HPDE6-E6E7 (cell line): ENCODE results near the gene TMEM164.

ENCODE experiments used
- DNase-seq: peaks from one replicate; pipeline ENCODE4 v3.0.0; 2011; ENCODE audit warnings: missing footprints; ENCODE audit errors: extremely low spot score

The TMEM164 gene

DNA sequence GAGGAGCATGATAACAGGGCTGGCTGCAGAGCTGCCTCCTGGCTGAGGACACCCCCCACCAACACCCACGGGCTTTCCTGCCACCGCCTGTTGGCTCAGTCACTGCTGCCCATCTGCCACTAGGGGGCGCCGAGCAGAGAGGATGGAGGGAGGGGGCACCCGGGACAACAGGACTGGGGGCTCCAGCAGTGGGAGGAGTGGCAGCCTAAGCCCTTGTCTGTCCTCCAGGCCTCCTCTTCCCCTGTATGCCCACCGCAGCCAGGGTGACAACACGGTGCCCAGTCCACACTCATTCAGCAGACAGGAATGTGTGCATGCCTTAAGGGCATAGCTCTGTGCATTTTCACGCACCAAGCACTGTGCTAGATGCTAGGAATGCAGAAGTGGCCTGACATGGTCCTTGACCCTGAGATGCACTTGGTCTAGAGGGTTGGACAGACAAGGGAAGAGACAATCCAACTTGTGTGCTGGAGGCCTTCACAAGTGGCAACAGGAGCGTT is 165.1 kb downstream of the TMEM164 start:
- no peak for DNase-seq

DNA sequence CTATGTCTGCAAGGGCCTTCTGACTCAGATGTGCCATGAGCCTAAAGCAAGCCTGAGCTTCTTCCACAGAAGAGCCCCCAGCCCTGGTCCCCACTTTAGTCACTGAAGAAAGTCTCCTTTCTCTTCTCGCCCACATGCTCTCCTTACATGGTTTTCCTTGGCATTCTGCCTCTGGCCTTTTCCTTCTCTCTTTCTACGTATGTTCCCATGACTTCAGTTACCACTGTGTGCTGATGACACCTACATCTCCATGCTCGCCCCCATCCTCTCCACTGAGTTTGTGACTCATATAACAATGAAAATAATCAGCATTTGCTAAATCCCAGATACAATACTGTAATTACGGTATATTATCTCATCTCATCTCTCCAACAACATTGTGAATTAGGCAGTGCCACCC is 165.7 kb downstream of the TMEM164 start:
- DNase-seq, result no peak

GRCh38 chrX:110170029-110170428 is 167.1 kb downstream of the TMEM164 start:
- no peak for DNase-seq

DNA sequence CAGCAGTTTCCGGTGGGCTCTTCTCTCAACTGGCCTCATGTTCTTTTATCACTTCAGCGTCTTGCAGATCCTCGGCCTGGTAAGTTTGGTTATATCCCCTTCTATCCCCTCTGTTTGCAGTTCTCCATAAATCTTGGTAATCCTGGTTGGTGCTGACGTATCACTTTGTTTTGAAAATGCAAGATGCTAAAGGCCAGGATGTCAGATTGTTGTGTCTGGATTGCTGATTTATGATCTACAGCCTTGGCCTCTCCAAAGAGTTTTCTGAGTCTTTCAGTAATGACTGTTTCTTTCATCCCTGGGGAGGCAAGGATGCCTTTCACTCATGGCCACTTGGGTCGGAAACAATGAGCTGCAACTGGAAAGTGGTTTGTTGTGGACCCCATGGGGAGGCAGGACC is 168.5 kb downstream of the TMEM164 start:
- DNase-seq, result no peak

GRCh38 chrX:110172215-110172614 is 169.3 kb downstream of the TMEM164 start:
- no peak for DNase-seq

DNA sequence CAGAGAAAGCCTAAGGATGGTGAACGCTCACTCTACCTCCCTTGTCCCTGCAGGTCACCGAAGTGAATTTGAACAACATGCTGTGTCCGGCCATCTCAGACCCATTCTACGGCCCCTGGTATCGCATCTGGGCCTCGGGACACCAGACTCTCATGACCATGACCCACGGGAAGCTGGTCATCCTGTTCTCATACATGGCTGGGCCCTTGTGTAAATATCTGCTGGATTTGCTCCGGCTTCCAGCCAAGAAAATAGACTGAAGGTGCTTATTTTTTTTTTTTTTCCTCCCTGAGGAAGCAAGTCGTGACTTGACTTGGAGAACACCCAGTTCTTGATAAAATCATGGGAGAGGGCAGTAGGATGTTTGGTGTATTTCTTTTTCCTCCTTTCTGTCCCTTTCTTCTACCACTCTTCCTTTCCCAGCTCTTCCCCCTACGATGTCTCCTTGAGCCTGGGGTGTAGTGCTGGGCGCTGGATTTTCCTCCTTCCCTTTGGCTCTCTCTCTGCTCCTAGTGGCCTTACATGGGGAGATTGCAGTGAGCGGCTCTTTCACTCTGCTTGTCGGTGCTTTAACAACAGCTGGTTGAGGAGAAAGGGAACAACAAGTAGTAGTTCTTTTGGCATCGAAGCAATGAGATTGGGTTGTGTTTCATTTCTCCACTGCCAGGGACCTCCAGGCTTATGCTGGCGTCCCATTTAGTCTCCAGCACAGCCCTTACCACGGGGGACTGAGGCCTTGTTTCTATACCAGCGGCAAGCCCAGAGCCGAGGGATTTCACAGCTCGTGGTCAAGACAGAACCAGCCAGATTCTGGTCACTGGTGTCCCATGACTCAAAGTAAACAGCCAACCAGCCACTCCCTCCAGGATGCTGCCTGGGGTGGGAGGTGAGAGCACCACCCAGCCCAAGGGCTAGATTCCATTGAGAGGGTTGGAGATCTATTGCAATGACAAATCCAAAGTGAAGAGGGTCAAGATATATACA is 170.6 kb downstream of the TMEM164 start:
- DNase-seq, result no peak

GRCh38 chrX:110175146-110175545 is 172.2 kb downstream of the TMEM164 start:
- no peak for DNase-seq

DNA sequence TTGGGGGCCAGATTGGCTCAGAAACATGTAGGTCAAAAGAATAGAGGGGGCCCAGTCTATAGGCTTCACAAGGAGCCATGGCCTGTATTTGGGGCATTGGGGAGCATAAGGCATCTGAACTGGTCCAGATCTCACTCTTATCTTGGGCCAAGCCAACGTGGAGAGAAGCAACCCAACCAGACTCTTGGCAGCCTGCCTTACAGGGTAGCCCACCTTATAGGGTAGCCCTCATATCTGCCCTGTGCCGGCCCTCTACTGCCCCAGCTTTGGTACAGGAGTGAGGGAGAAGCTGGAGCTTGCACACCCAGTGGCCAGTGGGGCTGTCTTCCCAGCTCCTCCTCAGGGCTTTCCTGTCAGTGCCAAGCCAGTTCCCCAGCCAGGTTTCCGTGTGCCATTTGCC is 172.8 kb downstream of the TMEM164 start:
- no peak for DNase-seq

- DNase-seq, result no peak
Measured at GRCh38 chrX:110178179-110178865, 175.4 kb downstream of the TMEM164 start.

GRCh38 chrX:110180176-110180927 is 177.4 kb downstream of the TMEM164 start:
- peak; percentile 56 for DNase-seq

DNA sequence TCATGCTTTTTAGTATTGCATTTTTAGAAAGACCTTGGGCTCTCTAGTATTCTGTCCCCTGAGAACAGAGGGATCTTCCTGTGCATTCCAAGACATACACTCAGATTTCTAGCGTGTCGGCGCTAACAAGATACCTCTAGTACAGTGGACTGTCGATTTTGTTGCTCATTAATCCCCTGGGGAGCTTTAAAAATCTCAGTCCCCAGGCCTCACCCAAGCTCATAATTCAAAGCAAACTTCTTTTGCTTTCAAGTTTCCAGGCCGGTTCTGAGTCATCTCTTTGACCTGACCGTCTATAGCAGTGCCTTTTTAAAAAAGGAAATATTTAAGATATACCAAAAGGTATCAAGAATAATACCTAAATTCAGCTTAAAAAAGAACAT is 178.0 kb downstream of the TMEM164 start:
- no peak for DNase-seq

DNA sequence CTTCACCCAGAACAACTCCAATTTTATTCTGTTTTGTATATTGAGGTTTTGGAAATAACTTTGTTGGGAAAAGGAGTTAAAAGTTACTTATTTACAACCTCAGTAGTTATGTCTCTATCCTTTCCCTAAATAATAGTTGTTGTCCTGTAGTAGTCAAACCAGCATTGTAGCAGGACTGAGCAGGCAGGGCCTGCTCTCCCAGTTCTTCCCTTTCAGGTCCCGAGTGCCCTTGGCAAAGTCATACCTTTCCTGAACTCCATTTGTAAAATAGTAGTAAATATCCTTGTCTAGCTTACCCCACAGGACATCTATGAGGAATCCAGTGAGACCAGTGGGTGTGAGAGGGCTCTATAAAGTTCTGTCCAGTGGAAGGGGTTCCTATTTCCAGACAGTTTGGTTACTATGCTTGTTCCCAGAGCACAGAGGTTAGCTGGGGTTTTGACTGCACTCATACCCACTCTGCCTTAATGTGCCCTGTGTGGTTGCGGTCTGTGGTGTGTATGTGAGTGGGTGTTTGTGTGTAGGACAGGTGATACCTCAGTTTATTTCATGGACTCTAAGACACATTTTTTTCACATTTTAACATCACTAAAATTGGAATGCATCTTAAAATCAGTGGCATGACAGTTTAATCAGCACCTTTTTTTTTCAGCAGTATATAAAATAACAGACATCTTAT is 178.7 kb downstream of the TMEM164 start:
- DNase-seq, result no peak

- no peak for DNase-seq
Measured at GRCh38 chrX:110182362-110182761, 179.4 kb downstream of the TMEM164 start.

DNA sequence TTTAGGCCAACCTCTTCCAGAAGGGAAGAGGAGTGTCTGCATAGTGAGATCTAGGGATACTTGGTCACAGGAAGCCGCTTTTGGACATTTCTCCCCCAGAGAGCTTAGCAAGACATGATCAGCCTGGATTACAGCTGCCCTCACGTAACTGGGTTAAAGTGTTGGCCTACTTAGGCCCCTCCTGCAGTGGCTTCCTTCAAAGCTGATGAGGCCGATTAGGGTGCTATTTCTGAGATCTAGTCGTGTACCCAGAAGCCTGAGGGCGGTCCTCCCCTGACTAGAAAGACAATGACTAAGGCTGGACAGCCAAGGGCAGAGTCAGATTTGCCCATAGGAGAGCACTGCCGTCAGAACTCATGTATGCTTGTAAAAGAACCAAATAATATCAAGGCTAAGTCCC is 180.0 kb downstream of the TMEM164 start:
- no peak for DNase-seq

DNA sequence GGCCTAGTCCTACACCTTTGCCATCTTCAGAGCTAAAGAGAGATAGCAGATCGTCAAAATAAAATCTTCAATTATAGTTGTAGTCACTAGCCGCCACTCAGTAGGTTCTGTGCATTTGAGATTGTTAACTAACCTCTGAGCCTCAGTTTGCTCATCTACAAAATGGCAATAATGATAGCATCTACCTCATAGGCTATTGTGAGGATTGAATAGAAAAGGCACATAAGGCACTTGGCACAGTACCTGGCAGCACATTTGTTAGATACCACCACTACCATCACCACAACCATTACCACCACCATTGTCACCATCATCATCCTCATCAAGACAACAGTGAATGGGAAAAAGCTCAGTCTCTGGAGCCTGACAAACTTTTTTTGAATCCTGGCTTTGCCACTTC is 180.4 kb downstream of the TMEM164 start:
- DNase-seq, result no peak

GRCh38 chrX:110188701-110189558 is 186.0 kb downstream of the TMEM164 start:
- DNase-seq, result no peak

- DNase-seq, result no peak
Measured at GRCh38 chrX:110192516-110192915, 189.6 kb downstream of the TMEM164 start.

GRCh38 chrX:110194977-110195376 is 192.1 kb downstream of the TMEM164 start:
- no peak for DNase-seq

DNA sequence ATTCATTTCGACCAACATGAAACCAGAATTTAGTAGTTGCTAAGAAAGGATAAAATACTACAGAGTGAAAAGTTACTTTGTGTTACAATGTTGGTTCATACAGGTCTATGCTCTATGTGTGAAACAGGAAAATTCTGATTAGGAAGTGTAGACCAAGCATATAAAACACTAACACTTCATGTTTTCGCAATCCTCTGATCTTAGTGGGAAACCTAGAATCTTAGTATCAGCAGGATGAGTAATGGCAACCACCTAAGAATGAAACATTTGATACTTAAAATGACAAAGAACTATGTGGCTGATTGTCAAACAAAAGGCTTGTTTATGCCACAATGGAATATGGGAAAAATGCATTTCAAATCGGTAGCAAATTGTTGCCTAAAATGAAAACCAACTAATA is 198.9 kb downstream of the TMEM164 start:
- DNase-seq, result no peak

- no peak for DNase-seq
Measured at GRCh38 chrX:110204986-110205385, 202.1 kb downstream of the TMEM164 start.

DNA sequence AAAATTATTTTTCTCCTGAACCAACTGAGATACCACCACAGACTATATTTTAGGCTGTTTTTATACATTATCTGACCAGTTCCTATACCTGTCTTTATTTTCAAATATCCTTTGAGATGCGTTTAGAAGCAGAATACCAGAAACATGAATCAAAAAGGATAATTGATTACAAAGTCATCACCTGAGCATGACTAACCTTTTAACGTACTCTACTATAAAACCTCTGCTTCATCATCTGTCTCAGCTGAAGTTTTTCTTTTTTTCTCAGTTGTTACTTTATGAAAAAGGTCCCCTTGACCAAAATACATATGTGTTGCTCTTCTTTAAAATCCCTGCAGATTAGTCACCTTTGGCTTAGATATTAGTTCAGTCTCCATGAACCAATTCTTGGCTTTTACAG is 205.2 kb downstream of the TMEM164 start:
- DNase-seq, result no peak
